ENCODE data around the gene CDHR3.

Gene CDHR3

DNA sequence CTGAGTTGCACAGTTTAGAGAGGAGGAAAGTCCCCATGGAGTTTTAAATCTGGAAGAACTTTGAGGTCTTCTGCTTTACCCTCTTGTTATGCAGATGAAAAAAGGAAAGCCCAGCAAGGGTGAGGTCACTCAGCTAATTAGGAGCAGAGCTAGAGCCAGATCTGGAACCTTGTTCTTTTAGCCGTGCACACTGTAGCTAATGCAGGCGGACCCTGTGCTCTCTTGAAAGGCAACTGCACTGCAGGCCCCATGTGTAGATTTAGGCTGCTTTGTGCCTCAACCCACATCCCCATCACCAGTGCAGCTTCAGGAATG lies 85.6 kb downstream of the CDHR3 start:
- no peaks in the 10 kb centered on the region for H3K9me3 ChIP-seq (ENCODE audit: control insufficient read depth, low read length)
- no peak overlapping the region for H3K27ac ChIP-seq (ENCODE audit: low read depth, low read length, severe bottlenecking)
- no peaks in the 10 kb centered on the region for H3K4me1 ChIP-seq (ENCODE audit: control insufficient read depth, insufficient read depth, low read length, poor library complexity, severe bottlenecking)
- no peaks in the 10 kb centered on the region for H3K36me3 ChIP-seq (ENCODE audit: control insufficient read depth, insufficient read depth, low read length)
- H3K4me3 ChIP-seq (ENCODE audit: extremely low read depth, insufficient read depth, low read length, poor library complexity, severe bottlenecking): no peak overlapping the region
- 100% methylated on average over 2 of the region's 2 CpGs for WGBS, 2 experiments (ENCODE audit: insufficient coverage in 2 of 2)

- WGBS, 2 experiments (ENCODE audit: insufficient coverage in 2 of 2): 89 to 93% methylated on average over 6 to 8 of the region's 9 CpGs
- Histone ChIP-seq H3K27ac (ENCODE audit: low read depth, low read length, severe bottlenecking) (no peak overlapping the region), H3K4me1 (ENCODE audit: control insufficient read depth, insufficient read depth, low read length, poor library complexity, severe bottlenecking) (no peaks in the 10 kb centered on the region), H3K36me3 (ENCODE audit: control insufficient read depth, insufficient read depth, low read length) (no peaks in the 10 kb centered on the region), H3K4me3 (ENCODE audit: extremely low read depth, insufficient read depth, low read length, poor library complexity, severe bottlenecking) (no peak overlapping the region), H3K9me3 (ENCODE audit: control insufficient read depth, low read length) (no peaks in the 10 kb centered on the region)
These were observed 86.2 kb downstream of the CDHR3 start for GRCh38 chr7:106049139-106049752.

- Histone ChIP-seq H3K4me1 (ENCODE audit: control insufficient read depth, insufficient read depth, low read length, poor library complexity, severe bottlenecking) (no peaks in the 10 kb centered on the region), H3K36me3 (ENCODE audit: control insufficient read depth, insufficient read depth, low read length) (no peaks in the 10 kb centered on the region), H3K27ac (ENCODE audit: low read depth, low read length, severe bottlenecking) (no peak overlapping the region), H3K4me3 (ENCODE audit: extremely low read depth, insufficient read depth, low read length, poor library complexity, severe bottlenecking) (no peak overlapping the region), H3K9me3 (ENCODE audit: control insufficient read depth, low read length) (no peaks in the 10 kb centered on the region)
- 87 to 88% methylated on average over 8 to 10 of the region's 13 CpGs for WGBS, 2 experiments (ENCODE audit: insufficient coverage in 2 of 2)
These were observed 87.1 kb downstream of the CDHR3 start for GRCh38 chr7:106050002-106050745.

- WGBS, 2 experiments (ENCODE audit: insufficient coverage in 2 of 2): 88 to 90% methylated on average over 4 to 5 of the region's 5 CpGs
- no peaks in the 10 kb centered on the region for H3K9me3 ChIP-seq (ENCODE audit: control insufficient read depth, low read length)
- no peak overlapping the region for H3K27ac ChIP-seq (ENCODE audit: low read depth, low read length, severe bottlenecking)
- H3K4me1 ChIP-seq (ENCODE audit: control insufficient read depth, insufficient read depth, low read length, poor library complexity, severe bottlenecking): no peaks in the 10 kb centered on the region
- H3K36me3 ChIP-seq (ENCODE audit: control insufficient read depth, insufficient read depth, low read length): no peaks in the 10 kb centered on the region
- H3K4me3 ChIP-seq (ENCODE audit: extremely low read depth, insufficient read depth, low read length, poor library complexity, severe bottlenecking): no peak overlapping the region
These were observed 87.7 kb downstream of the CDHR3 start for GRCh38 chr7:106050746-106051117.

DNA sequence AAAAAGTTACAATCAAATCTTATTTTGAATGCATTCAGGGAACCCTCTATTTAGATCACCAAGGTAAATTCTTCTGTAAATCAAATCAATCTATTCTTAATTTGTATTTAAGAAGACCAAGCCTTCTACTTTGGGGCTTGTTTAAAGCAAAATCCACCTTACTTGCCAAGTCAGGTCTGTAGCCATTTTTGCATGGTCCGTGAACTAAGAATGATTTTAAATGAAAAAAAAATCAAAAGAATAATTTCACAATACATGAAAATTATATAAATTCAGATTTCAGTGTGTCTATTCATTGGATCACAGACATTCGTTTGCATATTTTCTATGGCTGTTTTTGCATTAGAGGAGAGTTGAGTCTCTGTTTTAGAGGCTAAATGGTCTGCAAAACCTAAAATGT lies 89.6 kb downstream of the CDHR3 start:
- H3K36me3 ChIP-seq (ENCODE audit: control insufficient read depth, insufficient read depth, low read length): no peaks in the 10 kb centered on the region
- no peaks in the 10 kb centered on the region for H3K9me3 ChIP-seq (ENCODE audit: control insufficient read depth, low read length)
- H3K4me1 ChIP-seq (ENCODE audit: control insufficient read depth, insufficient read depth, low read length, poor library complexity, severe bottlenecking): no peaks in the 10 kb centered on the region
- H3K4me3 ChIP-seq (ENCODE audit: extremely low read depth, insufficient read depth, low read length, poor library complexity, severe bottlenecking): no peak overlapping the region
- WGBS, 2 experiments (ENCODE audit: insufficient coverage in 2 of 2): 67% methylated on average over 1 of the region's 2 CpGs; no CpG with 5 or more reads in 1 of the 2 experiments
- no peak overlapping the region for H3K27ac ChIP-seq (ENCODE audit: low read depth, low read length, severe bottlenecking)

DNA sequence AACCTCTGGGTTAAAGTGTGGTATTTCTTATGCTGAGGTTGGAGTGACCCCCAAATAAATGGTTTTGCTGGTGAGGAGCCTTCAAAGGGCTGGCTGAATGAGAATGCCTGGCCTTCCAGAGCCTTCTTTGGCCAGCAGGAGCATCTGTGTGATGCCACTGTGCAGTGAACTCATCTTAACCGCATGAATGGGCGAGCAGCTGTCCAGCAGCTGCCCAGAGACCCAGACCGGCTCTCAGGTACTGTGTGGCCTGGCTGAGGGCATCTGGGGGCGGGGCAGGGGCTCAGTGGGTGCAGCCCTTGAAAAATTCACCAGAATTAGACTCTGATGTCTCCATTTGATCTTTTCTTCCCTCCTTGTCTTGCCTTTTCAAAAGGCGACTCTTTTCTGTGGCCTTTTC lies 90.0 kb downstream of the CDHR3 start:
- 89 to 90% methylated on average over 5 of the region's 5 CpGs for WGBS, 2 experiments (ENCODE audit: insufficient coverage in 2 of 2)
- no peaks in the 10 kb centered on the region for H3K36me3 ChIP-seq (ENCODE audit: control insufficient read depth, insufficient read depth, low read length)
- no peak overlapping the region for H3K4me3 ChIP-seq (ENCODE audit: extremely low read depth, insufficient read depth, low read length, poor library complexity, severe bottlenecking)

DNA sequence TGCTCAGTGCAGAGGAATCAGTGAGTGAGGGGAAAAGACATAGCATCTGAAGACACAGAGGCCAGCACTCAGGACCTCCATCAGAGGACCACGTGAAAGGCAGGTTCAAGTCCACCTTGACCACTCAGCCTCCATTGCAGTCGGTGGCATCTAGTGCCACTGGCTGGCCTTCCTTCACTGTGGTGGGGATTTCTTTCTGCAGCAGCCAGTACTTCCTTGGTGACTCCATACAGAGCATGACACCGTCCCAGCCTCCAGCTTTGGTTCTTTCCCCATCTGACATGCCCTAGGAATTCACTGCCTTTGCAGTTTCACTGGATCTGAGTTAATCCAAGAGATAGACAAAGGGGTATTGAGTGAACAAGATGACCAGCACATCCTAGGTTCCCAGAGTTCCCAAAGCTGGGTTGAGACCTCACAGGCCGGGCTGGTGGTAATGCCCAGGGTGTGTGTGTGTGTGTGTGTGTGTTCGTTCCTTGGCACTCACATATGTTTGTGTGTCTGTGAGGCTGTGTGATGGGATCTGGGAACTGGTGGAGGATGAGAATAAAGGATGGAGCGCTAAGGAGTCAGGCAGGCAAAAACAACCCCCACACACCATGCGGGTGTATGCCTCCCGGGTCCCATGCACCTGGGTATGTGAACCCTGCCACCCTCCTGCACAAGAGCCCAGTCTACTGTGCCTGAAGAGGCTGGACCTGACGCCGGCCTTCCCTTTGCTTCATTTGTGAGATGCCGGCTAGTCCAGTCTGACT lies 91.3 kb downstream of the CDHR3 start:
- Histone ChIP-seq H3K36me3 (ENCODE audit: control insufficient read depth, insufficient read depth, low read length) (no peaks in the 10 kb centered on the region), H3K9me3 (ENCODE audit: control insufficient read depth, low read length) (no peaks in the 10 kb centered on the region), H3K4me1 (ENCODE audit: control insufficient read depth, insufficient read depth, low read length, poor library complexity, severe bottlenecking) (peaks cover 5% of the 10 kb centered on the region), H3K4me3 (ENCODE audit: extremely low read depth, insufficient read depth, low read length, poor library complexity, severe bottlenecking) (no peak overlapping the region), H3K27ac (ENCODE audit: low read depth, low read length, severe bottlenecking) (no peak overlapping the region)
- WGBS, 2 experiments (ENCODE audit: insufficient coverage in 2 of 2): 90 to 95% methylated on average over 7 to 9 of the region's 11 CpGs

More for the DNA sequence above, 90.0 kb downstream of the CDHR3 start:
- Histone ChIP-seq H3K4me1 (ENCODE audit: control insufficient read depth, insufficient read depth, low read length, poor library complexity, severe bottlenecking) (no peaks in the 10 kb centered on the region), H3K27ac (ENCODE audit: low read depth, low read length, severe bottlenecking) (no peak overlapping the region), H3K9me3 (ENCODE audit: control insufficient read depth, low read length) (no peaks in the 10 kb centered on the region)

- peaks cover 5% of the 10 kb centered on the region for H3K4me1 ChIP-seq (ENCODE audit: control insufficient read depth, insufficient read depth, low read length, poor library complexity, severe bottlenecking)
- H3K9me3 ChIP-seq (ENCODE audit: control insufficient read depth, low read length): no peaks in the 10 kb centered on the region
- H3K4me3 ChIP-seq (ENCODE audit: extremely low read depth, insufficient read depth, low read length, poor library complexity, severe bottlenecking): no peak overlapping the region
- no peaks in the 10 kb centered on the region for H3K36me3 ChIP-seq (ENCODE audit: control insufficient read depth, insufficient read depth, low read length)
- H3K27ac ChIP-seq (ENCODE audit: low read depth, low read length, severe bottlenecking): no peak overlapping the region
- 60 to 100% methylated on average over 1 to 3 of the region's 7 CpGs for WGBS, 2 experiments (ENCODE audit: insufficient coverage in 2 of 2)
These were observed 92.0 kb downstream of the CDHR3 start for GRCh38 chr7:106054971-106055532.

GRCh38 chr7:106056513-106057203 lies 93.6 kb downstream of the CDHR3 start:
- H3K4me3 ChIP-seq (ENCODE audit: extremely low read depth, insufficient read depth, low read length, poor library complexity, severe bottlenecking): no peak overlapping the region
- no peak overlapping the region for H3K27ac ChIP-seq (ENCODE audit: low read depth, low read length, severe bottlenecking)
- 31 to 52% methylated on average over 4 to 6 of the region's 9 CpGs for WGBS, 2 experiments (ENCODE audit: insufficient coverage in 2 of 2)
- no peaks in the 10 kb centered on the region for H3K36me3 ChIP-seq (ENCODE audit: control insufficient read depth, insufficient read depth, low read length)
- H3K9me3 ChIP-seq (ENCODE audit: control insufficient read depth, low read length): no peaks in the 10 kb centered on the region
- H3K4me1 ChIP-seq (ENCODE audit: control insufficient read depth, insufficient read depth, low read length, poor library complexity, severe bottlenecking): peaks cover 5% of the 10 kb centered on the region

DNA sequence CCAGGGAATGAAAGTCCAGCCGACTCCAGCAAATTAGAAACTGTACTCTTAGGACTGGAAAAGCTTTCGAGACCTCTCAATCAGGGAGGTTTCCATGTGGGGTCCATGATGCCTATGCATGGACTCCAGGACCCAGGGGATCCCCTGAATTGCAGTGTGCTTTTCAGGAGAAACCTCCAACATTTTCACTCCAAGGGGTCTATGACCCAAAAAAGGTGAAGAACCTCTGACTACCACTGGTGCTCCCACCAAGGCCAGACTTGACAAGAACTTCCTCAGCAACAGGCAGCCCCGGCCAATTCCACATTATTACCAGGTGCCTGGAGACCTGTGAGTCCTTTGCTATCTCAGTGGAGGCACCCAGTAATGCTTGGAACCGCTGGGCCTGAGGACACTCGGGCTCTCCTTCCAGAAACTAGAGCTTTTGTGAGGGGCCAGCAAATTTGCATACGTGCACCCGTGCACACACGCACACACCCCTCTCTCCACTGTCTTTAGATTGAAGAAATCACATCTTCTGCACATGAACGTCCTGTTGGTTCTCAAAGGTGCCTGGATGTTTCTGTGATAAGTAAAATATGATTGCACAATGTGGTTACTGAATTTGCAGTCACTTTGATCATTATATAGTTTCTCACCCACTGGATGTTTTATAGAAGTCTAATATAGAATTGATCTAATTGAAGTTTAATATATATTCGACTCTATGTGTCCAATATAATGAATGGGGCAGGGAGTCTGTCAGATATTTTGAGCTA lies 94.3 kb downstream of the CDHR3 start:
- Histone ChIP-seq H3K27ac (ENCODE audit: low read depth, low read length, severe bottlenecking) (no peak overlapping the region), H3K4me1 (ENCODE audit: control insufficient read depth, insufficient read depth, low read length, poor library complexity, severe bottlenecking) (peaks cover 5% of the 10 kb centered on the region), H3K4me3 (ENCODE audit: extremely low read depth, insufficient read depth, low read length, poor library complexity, severe bottlenecking) (no peak overlapping the region), H3K36me3 (ENCODE audit: control insufficient read depth, insufficient read depth, low read length) (no peaks in the 10 kb centered on the region), H3K9me3 (ENCODE audit: control insufficient read depth, low read length) (no peaks in the 10 kb centered on the region)
- WGBS, 2 experiments (ENCODE audit: insufficient coverage in 2 of 2): 70 to 74% methylated on average over 5 to 8 of the region's 10 CpGs

Data from mesodermal cell (in vitro differentiated cells).